ENCODE measurements around the gene RAB3A. TPM values are rescaled to one million over a fixed set of nuclear protein-coding genes. Genes with fewer than 3 reads are reported as not detected.

Gene RAB3A
- total and polyA plus RNA-seq, 2 donors (not counting 3 experiments of a cell fraction or from before 2014, with no cell fraction given): 0.88 to 0.90 TPM

- intact Hi-C loops (cut with micrococcal nuclease): no loop called here
- H3K27me3 ChIP-seq (ENCODE audit: control insufficient read depth in 2 of 2, insufficient read depth in 2 of 2, low read length in 2 of 2): peaks cover 4 to 5% of the 10 kb centered on the region in 2 experiments
- no peaks in the 10 kb centered on the region for H3K9me1 ChIP-seq (replicated peaks; ENCODE audit: control insufficient read depth, extremely low read depth, insufficient read depth, low read length)
- no peaks in the 10 kb centered on the region for H3K36me3 ChIP-seq (ENCODE audit: control insufficient read depth in 2 of 2, extremely low read depth in 1 of 2, insufficient read depth in 2 of 2, low read length in 2 of 2)
- dilution Hi-C loops (cut with MboI; ENCODE audit: extremely low pct_ligation_motif_present, low sequenced_read_pairs): no loop called here
- no peak overlapping the region for H3K4me2 ChIP-seq (ENCODE audit: insufficient read depth, low read length)
- ChIA-PET POLR2A (no interaction called here), CTCF (interaction anchor here (1.2 to 3.9 kb wide), 5 partner anchors 13 to 108 kb away, joined by 3 to 18 read pairs (median 4); no protein-coding TSS in a partner anchor)
- H3K4me3 ChIP-seq (replicated peaks in 1 of 3; ENCODE audit: insufficient read depth in 1 of 3, low read depth in 1 of 3, low read length in 3 of 3): no peak overlapping the region
- no peaks in the 10 kb centered on the region for H3K9me3 ChIP-seq (replicated peaks; ENCODE audit: control insufficient read depth, insufficient read depth, low read length)
- no peak for DNase-seq (ENCODE audit: low read depth, low spot score)
- no peaks in the 10 kb centered on the region for H4K20me1 ChIP-seq (replicated peaks; ENCODE audit: control insufficient read depth, extremely low read depth, insufficient read depth, low read length)
- FAIRE-seq: no peak
- peaks cover 6% of the 10 kb centered on the region for H3K4me1 ChIP-seq (ENCODE audit: control insufficient read depth, extremely low read depth, insufficient read depth, low read length)
- H2AFZ ChIP-seq (ENCODE audit: low read depth, low read length): no peak overlapping the region
- no TSS peak for BruUV-seq (replicated peaks)
- no peak for TF ChIP-seq MAX (IDR thresholded peaks at IDR 0.05; ENCODE audit: insufficient read depth, insufficient read length)
- TF ChIP-seq POLR2A (IDR thresholded peaks at IDR 0.05; ENCODE audit: low read depth, low read length): no peak
- TF ChIP-seq CTCF (IDR thresholded peaks at IDR 0.05; ENCODE audit: extremely low read depth in 1 of 2, insufficient read depth in 1 of 2, low read depth in 1 of 2, low read length in 2 of 2): no peak
- TF ChIP-seq EZH2 (IDR thresholded peaks at IDR 0.05; ENCODE audit: borderline replicate concordance, low read depth, low read length, severe bottlenecking): no peak
- no peak for TF ChIP-seq FOS (IDR thresholded peaks at IDR 0.05; ENCODE audit: borderline replicate concordance, insufficient read depth, low read length)
- no peak for TF ChIP-seq MYC (IDR thresholded peaks at IDR 0.05; ENCODE audit: low read depth, low read length)
- no peak for TF ChIP-seq POLR2AphosphoS5 (IDR thresholded peaks at IDR 0.05; ENCODE audit: insufficient read depth, low read depth, low read length)
- TF ChIP-seq GATA2 (IDR thresholded peaks at IDR 0.05; ENCODE audit: insufficient read depth, insufficient read length, low read depth, low read length): no peak
- TF ChIP-seq JUN (IDR thresholded peaks at IDR 0.05; ENCODE audit: borderline replicate concordance, insufficient read depth, insufficient read length, low read depth): no peak
- H3K9ac ChIP-seq (replicated peaks; ENCODE audit: extremely low read depth, insufficient read depth, low read length): no peak overlapping the region
- H3K79me2 ChIP-seq (ENCODE audit: control insufficient read depth, insufficient read depth, low read length): no peaks in the 10 kb centered on the region
- H3K27ac ChIP-seq (ENCODE audit: insufficient read depth, low read depth, low read length): no peak overlapping the region
These were observed 16.9 kb upstream of the RAB3A start for GRCh38 chr19:18220632-18221275.
